Prostate gland (tissue), 2 donors: ENCODE measurements around the gene BLOC1S3.

Experiments used
- POLR2A ChIP-seq: fragments of 450-650 bp; IDR thresholded peaks from one replicate; pipeline ENCODE4 v1.6.1; 2016; ENCODE audit warnings: antibody characterized with exemption, mild to moderate bottlenecking
- POLR2AphosphoS5 ChIP-seq: sonication (generic); formaldehyde crosslinking; IDR thresholded peaks from one replicate; pipeline ENCODE4 v1.6.1; 2017; ENCODE audit warnings: antibody characterized with exemption
- TF ChIP-seq, protein P1 (sequence below), 4 experiments: fragments of 200-600 bp in 2 of 4; fragments of 450-650 bp in 2 of 4; sonication (generic) in 2 of 4; IDR thresholded peaks; 1 replicate in 3 of 4; 2 replicates in 1 of 4; pipeline ENCODE4 v1.5.1; 2016 to 2019; ENCODE audit warnings: antibody characterized with exemption in 4 of 4, mild to moderate bottlenecking in 2 of 4, moderate library complexity in 2 of 4

DNA sequence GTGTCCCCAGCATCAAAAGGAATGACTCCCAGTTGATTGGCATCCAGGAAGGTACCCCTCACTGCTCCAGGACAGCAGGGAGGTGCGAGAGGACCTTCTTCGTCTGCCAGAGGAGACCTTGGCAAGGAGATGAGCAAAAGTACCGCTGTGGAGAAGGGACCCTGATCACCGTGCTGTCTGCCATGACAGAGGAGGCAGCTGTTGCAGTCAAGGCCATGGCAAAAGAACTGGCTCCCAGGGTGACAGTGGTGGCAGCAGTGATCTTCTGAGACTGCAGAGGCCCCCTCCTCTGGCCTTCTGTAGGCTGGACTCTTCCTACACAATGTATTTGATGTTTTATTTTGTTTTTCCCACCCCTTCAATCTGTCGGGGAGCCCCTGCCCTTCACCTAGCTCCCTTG is 49.8 kb upstream of the BLOC1S3 start:
- TF ChIP-seq, protein P1, sequence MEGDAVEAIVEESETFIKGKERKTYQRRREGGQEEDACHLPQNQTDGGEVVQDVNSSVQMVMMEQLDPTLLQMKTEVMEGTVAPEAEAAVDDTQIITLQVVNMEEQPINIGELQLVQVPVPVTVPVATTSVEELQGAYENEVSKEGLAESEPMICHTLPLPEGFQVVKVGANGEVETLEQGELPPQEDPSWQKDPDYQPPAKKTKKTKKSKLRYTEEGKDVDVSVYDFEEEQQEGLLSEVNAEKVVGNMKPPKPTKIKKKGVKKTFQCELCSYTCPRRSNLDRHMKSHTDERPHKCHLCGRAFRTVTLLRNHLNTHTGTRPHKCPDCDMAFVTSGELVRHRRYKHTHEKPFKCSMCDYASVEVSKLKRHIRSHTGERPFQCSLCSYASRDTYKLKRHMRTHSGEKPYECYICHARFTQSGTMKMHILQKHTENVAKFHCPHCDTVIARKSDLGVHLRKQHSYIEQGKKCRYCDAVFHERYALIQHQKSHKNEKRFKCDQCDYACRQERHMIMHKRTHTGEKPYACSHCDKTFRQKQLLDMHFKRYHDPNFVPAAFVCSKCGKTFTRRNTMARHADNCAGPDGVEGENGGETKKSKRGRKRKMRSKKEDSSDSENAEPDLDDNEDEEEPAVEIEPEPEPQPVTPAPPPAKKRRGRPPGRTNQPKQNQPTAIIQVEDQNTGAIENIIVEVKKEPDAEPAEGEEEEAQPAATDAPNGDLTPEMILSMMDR (IDR thresholded peaks at IDR 0.05): no peak
- TF ChIP-seq POLR2A: no peak
- TF ChIP-seq POLR2AphosphoS5: no peak
